Suprapubic skin (tissue), 4 donors: Measurements from ENCODE around the gene FUT3. TPM values are rescaled to one million over a fixed set of nuclear protein-coding genes. Genes with fewer than 3 reads are reported as not detected.

Experiments
- DNase-seq, 2 donors: peaks; one replicate each; pipeline ENCODE4 v3.0.0-alpha.2; 2019; ENCODE audit warnings: low spot score in 2 of 2
- H3K27ac ChIP-seq: fragments of 200-600 bp; sonication (generic); one replicate; pipeline ENCODE4 v1.5.1; 2019
- H3K27me3 ChIP-seq: fragments of 200-600 bp; sonication (generic); one replicate; pipeline ENCODE4 v1.5.1; 2019
- H3K36me3 ChIP-seq: fragments of 200-600 bp; sonication (generic); one replicate; pipeline ENCODE4 v1.5.1; 2019
- H3K4me1 ChIP-seq: fragments of 200-600 bp; sonication (generic); one replicate; pipeline ENCODE4 v1.5.1; 2019
- H3K4me3 ChIP-seq: fragments of 200-600 bp; sonication (generic); one replicate; pipeline ENCODE4 v1.5.1; 2019; ENCODE audit warnings: mild to moderate bottlenecking
- H3K9me3 ChIP-seq: fragments of 200-600 bp; sonication (generic); one replicate; pipeline ENCODE4 v1.5.1; 2019
- CTCF ChIP-seq, 2 donors: fragments of 200-600 bp in 1 of 2; fragments of 450-650 bp in 1 of 2; sonication (generic) in 1 of 2; IDR thresholded peaks; one replicate each; pipeline ENCODE4 v1.5.1; 2016 to 2019; ENCODE audit warnings: antibody characterized with exemption in 2 of 2, mild to moderate bottlenecking in 1 of 2, moderate library complexity in 1 of 2
- EP300 ChIP-seq: sonication (generic); formaldehyde crosslinking; IDR thresholded peaks from one replicate; pipeline ENCODE4 v1.6.1; 2017; ENCODE audit warnings: antibody characterized with exemption
- POLR2A ChIP-seq, 2 donors: fragments of 450-650 bp; IDR thresholded peaks; one replicate each; pipeline ENCODE4 v1.6.1; 2017; ENCODE audit warnings: antibody characterized with exemption in 2 of 2, mild to moderate bottlenecking in 2 of 2, moderate library complexity in 2 of 2
- POLR2AphosphoS5 ChIP-seq, 3 donors: sonication (generic); formaldehyde crosslinking; IDR thresholded peaks; one replicate each; pipeline ENCODE4 v1.6.1; 2017; ENCODE audit warnings: antibody characterized with exemption in 3 of 3
- WGBS: methylation state at CpG from one replicate; pipeline ENCODE4 v1.1.5; 2018; 5-methylcytosine and 5-hydroxymethylcytosine counted together
- total RNA-seq, 4 donors: library from RNA; depleted of rRNA; stranded (reverse); fragments of >200 nt; gene quantifications; one replicate each; pipeline ENCODE4 v1.1.0, GENCODE V29; 2016

The FUT3 gene
- total RNA-seq, 4 donors from 2014 or later = 0.93 to 3.6 (median 1.4) TPM

- DNase-seq = no peak
- Histone ChIP-seq H3K9me3 (no peaks in the 10 kb centered on the region), H3K36me3 (no peaks in the 10 kb centered on the region), H3K4me3 (no peak overlapping the region), H3K27me3 (peaks cover 4% of the 10 kb centered on the region), H3K27ac (no peak overlapping the region), H3K4me1 (peaks cover 17% of the 10 kb centered on the region)
- WGBS = 44% methylated on average over 28 of the region's 30 CpGs
- TF ChIP-seq EP300 (no peak), POLR2A (IDR thresholded peaks at IDR 0.05) (no peak), CTCF (IDR thresholded peaks at IDR 0.05) (no peak), POLR2AphosphoS5 (IDR thresholded peaks at IDR 0.05) (no peak)
Measured at GRCh38 chr19:5822181-5822844, 28.9 kb downstream of the FUT3 start.

- no peak for DNase-seq
- TF ChIP-seq CTCF (IDR thresholded peaks at IDR 0.05) = no peak
- no peak for TF ChIP-seq POLR2AphosphoS5 (IDR thresholded peaks at IDR 0.05)
- no peak for TF ChIP-seq EP300
- TF ChIP-seq POLR2A (IDR thresholded peaks at IDR 0.05) = no peak
- WGBS = 56% methylated on average over 8 of the region's 8 CpGs
Measured at GRCh38 chr19:5821521-5822180, 29.6 kb downstream of the FUT3 start.

GRCh38 chr19:5820785-5821184, 30.5 kb downstream of the FUT3 start:
- Histone ChIP-seq H3K9me3 (no peaks in the 10 kb centered on the region), H3K4me3 (no peak overlapping the region), H3K27me3 (peaks cover 4% of the 10 kb centered on the region), H3K4me1 (peaks cover 5% of the 10 kb centered on the region), H3K36me3 (no peaks in the 10 kb centered on the region), H3K27ac (no peak overlapping the region)
- 64% methylated on average over 6 of the region's 6 CpGs for WGBS
- TF ChIP-seq CTCF (IDR thresholded peaks at IDR 0.05) (no peak), EP300 (no peak), POLR2A (IDR thresholded peaks at IDR 0.05) (no peak), POLR2AphosphoS5 (IDR thresholded peaks at IDR 0.05) (no peak)
- DNase-seq = no peak

More at GRCh38 chr19:5821521-5822180, 29.6 kb downstream of the FUT3 start:
- no peaks in the 10 kb centered on the region for H3K9me3 ChIP-seq
- H3K4me1 ChIP-seq = peaks cover 11% of the 10 kb centered on the region
- H3K36me3 ChIP-seq = no peaks in the 10 kb centered on the region
- no peak overlapping the region for H3K27ac ChIP-seq
- peaks cover 4% of the 10 kb centered on the region for H3K27me3 ChIP-seq
- H3K4me3 ChIP-seq = no peak overlapping the region

GRCh38 chr19:5818594-5818993, 32.7 kb downstream of the FUT3 start:
- Histone ChIP-seq H3K9me3 (no peaks in the 10 kb centered on the region), H3K36me3 (no peaks in the 10 kb centered on the region), H3K4me1 (peaks cover 8% of the 10 kb centered on the region), H3K27me3 (peaks cover 4% of the 10 kb centered on the region), H3K4me3 (no peak overlapping the region), H3K27ac (no peak overlapping the region)
- DNase-seq = no peak
- WGBS = 62% methylated on average over 6 of the region's 10 CpGs
- TF ChIP-seq CTCF (IDR thresholded peaks at IDR 0.05) (no peak), POLR2A (IDR thresholded peaks at IDR 0.05) (no peak), POLR2AphosphoS5 (IDR thresholded peaks at IDR 0.05) (no peak), EP300 (no peak)

- H3K4me1 ChIP-seq = peaks cover 8% of the 10 kb centered on the region
- no peak for DNase-seq
- WGBS = 81% methylated on average over 2 of the region's 2 CpGs
Measured at GRCh38 chr19:5817218-5817617, 34.0 kb downstream of the FUT3 start.

More at GRCh38 chr19:5817218-5817617, 34.0 kb downstream of the FUT3 start:
- Histone ChIP-seq H3K4me3 (no peak overlapping the region), H3K27ac (no peak overlapping the region), H3K9me3 (no peaks in the 10 kb centered on the region), H3K27me3 (peaks cover 4% of the 10 kb centered on the region), H3K36me3 (no peaks in the 10 kb centered on the region)
- no peak for TF ChIP-seq POLR2A (IDR thresholded peaks at IDR 0.05)
- no peak for TF ChIP-seq EP300
